Activated T-cell treated with anti-CD3 and anti-CD28 coated beads for 24 hours (primary cell): ENCODE measurements around the gene SMARCAL1.
"Not testable (repeated sequence)": the region's sequence is repeated elsewhere in the genome, so short reads cannot be mapped to it uniquely, and the experiment has no call there.

Experiments
- DNase-seq: peaks from one replicate; pipeline ENCODE4 v3.0.0-alpha.2; 2020; ENCODE audit warnings: low read depth

The SMARCAL1 gene

GRCh38 chr2:216412022-216412999 is at the start of gene SMARCAL1:
TSS of gene SMARCAL1 (plus strand) at chr2:216412484. CDS start at chr2:216414705, 2,221 bp downstream.
- peak; percentile 98 for DNase-seq

- no peak for DNase-seq
Observed at GRCh38 chr2:216362730-216363129, 49.6 kb upstream of the SMARCAL1 start.

GRCh38 chr2:216363221-216363620 is 49.1 kb upstream of the SMARCAL1 start:
- DNase-seq, result no peak

GRCh38 chr2:216365518-216365917 is 46.8 kb upstream of the SMARCAL1 start:
- no peak for DNase-seq

- DNase-seq, result no peak
Observed at GRCh38 chr2:216366777-216367471, 45.4 kb upstream of the SMARCAL1 start.

GRCh38 chr2:216369821-216370220 is 42.5 kb upstream of the SMARCAL1 start:
- DNase-seq, result no peak

- DNase-seq, result no peak
Observed at GRCh38 chr2:216370961-216371712, 41.1 kb upstream of the SMARCAL1 start.

- DNase-seq, result peak; percentile 39
Observed at GRCh38 chr2:216371721-216372702, 40.3 kb upstream of the SMARCAL1 start, which contains the start of gene MARCHF4. TSS of gene MARCHF4 (minus strand) at chr2:216372483. CDS start at chr2:216370260, 2,223 bp downstream.

GRCh38 chr2:216372761-216373291 is 39.5 kb upstream of the SMARCAL1 start:
- DNase-seq, result no peak

- DNase-seq, result no peak
Observed at GRCh38 chr2:216373896-216374295, 38.4 kb upstream of the SMARCAL1 start.

GRCh38 chr2:216375286-216375685 is 37.0 kb upstream of the SMARCAL1 start:
- no peak for DNase-seq

GRCh38 chr2:216379977-216380376 is 32.3 kb upstream of the SMARCAL1 start:
- no peak for DNase-seq

GRCh38 chr2:216384409-216384808 is 27.9 kb upstream of the SMARCAL1 start:
- not testable (repeated sequence) for DNase-seq

- DNase-seq, result no peak
Observed at GRCh38 chr2:216385478-216385877, 26.8 kb upstream of the SMARCAL1 start.

- no peak for DNase-seq
Observed at GRCh38 chr2:216387262-216387661, 25.0 kb upstream of the SMARCAL1 start.

GRCh38 chr2:216388046-216388884 is 24.0 kb upstream of the SMARCAL1 start:
- no peak for DNase-seq

GRCh38 chr2:216389570-216389969 is 22.7 kb upstream of the SMARCAL1 start:
- no peak for DNase-seq

GRCh38 chr2:216391401-216391800 is 20.9 kb upstream of the SMARCAL1 start:
- no peak for DNase-seq

GRCh38 chr2:216392018-216392562 is 20.2 kb upstream of the SMARCAL1 start:
- DNase-seq, result no peak
